NCI-H345 treated with DMSO at 0.1 percent for 48 hours (cell line): ENCODE data around the gene SETD4.
"Not testable (repeated sequence)": the region's sequence is repeated elsewhere in the genome, so short reads cannot be mapped to it uniquely, and the experiment has no call there.

Experiments used
- DNase-seq: peaks from one replicate; lab custom pipeline; 2025; ENCODE audit not compliant: unreplicated experiment; lab: John Stamatoyannopoulos, UW

SETD4 gene

DNA sequence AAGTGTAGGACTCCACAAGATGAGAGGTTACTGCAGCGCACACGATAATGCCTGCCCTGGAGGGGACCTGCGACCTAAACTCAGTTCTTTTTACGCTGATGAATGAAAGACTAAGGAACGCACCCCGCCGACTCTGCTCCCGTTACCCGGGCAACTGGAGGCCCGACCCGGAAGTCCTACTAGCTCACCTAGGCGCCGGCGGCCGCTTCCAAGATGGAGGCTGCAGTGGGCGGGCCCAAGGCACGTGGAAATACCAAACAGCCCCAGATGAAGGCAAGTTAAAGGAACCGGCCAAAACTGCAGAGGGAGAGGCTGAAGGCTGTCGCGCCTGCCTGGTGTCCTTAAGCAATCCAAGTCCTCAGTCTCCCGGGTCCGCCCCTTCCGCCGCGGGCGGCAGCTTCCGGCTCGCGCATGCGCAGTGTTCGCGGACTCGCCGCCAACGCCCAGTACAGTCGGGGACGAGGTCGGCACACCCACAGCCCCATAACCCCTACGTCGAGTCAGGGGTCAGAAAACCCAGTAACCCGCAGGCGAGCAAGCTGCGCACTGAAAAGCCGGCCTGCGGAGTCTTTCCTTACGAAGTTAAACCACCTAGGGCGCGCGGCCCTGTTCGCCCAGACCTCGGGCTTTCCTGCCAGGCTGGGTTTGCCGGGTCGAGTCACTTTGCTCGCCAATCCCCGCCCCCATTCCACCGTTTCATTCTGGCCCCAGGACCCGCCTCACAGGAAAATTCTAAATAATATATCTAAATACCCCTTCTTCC lies at the start of gene SETD4:
SETD4 (minus strand) TSS at position 368 of the 763 bp plus-strand sequence. CDS start 1,638 bp downstream, outside the sequence.
- DNase-seq: peak; percentile 97

DNA sequence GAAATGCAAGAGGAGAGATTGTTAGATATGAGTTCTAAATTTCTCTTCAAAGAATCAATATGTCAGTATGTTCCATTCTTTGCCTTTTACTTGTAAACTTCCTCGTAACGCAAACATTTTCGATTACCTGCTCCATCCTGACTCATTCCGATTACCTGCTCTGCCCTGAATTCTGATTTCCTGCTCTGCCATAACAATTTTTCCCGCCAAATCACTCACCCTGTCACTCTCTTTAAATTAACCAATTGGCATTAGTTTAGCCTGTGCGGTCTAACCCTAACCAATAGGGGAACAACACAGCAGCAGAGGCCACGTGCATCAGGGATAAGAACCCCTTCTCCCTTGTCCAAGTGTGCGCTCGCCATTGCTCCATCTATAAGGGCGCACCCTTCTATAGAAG lies 49.5 kb upstream of the SETD4 start:
- DNase-seq: no peak

- no peak for DNase-seq
Observed at GRCh38 chr21:36105327-36105842, 45.1 kb upstream of the SETD4 start.

DNA sequence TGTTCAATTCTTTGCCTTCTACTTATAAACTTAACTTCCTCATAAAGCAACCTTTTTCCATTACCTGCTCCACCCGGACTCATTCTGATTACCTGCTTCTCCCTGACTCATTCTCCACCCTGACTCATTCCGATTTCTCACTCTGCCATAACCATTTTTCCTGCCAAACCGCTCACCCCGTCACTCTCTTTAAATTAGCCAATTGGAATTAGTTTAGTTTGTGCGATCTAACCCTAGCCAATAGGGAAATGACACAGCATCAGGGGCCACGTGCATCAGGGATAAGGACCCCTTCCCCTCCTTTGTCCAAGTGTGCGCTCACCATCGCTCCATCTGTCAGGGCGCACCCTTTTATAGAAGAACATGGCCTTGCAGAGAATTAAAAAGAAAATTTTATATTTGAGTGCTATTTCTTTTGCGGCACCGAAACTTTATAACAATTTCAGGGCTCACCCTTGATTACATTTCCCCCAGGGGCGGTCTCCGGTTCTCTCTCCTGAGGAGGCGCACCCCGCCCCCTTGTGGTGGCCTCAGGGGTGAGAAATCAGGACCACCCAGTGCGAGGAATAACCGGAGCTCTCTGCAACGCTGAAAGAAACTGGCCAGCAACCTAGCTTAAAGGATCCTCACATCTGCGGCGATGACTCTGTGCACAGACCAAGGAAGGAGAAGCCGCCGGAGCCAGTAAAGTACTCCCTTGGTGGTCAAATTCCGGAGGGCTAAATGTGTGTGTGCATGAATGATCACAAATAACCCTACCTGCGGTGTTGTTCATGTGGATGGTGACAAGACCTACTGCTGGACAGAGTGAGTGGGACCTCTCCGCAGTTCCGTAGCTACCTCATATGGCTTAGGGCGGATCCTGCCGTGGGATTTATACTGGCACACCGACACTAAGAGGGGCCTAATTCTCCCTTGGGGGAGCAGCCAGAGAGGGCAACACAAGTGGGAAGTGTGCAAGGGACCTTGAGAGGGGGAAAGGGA lies 44.3 kb upstream of the SETD4 start:
- no peak for DNase-seq

- DNase-seq: no peak
Observed at GRCh38 chr21:36103434-36103833, 43.1 kb upstream of the SETD4 start.

DNA sequence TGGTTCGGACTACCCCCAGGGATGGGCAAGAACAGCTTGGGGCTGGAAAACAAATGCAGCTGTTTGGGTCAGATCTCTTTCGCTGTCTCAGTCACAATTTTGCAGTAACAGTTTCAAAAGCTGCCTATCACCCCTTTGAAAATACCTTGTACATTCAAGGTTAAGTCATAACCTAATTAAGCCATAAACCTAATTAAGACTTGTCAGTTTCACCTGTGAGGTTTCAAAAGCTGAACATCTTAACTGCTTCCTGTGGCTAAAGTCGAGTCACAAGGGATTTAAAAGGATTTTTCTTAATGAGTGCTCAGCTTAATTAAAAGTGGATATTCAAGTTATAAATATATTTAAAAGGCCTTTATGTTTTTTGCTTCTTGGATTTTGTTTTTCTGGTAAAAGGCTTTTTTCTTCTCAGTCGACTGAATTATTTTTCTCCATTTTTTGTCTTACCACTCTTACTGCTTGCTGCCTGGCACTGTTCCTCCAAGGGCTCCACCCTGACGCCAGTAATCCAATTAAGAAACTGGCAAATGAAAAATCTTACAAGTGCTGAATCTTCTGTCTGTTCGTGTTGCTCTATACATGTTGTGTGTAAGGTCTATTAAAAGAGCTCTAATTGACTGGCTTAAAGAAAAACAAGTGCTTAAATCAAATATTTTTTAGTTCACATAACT lies 40.8 kb upstream of the SETD4 start:
- DNase-seq: no peak

GRCh38 chr21:36099695-36100211 lies 39.4 kb upstream of the SETD4 start:
- not testable (repeated sequence) for DNase-seq

- DNase-seq: no peak
Observed at GRCh38 chr21:36099000-36099399, 38.7 kb upstream of the SETD4 start.

GRCh38 chr21:36098182-36098532 lies 37.8 kb upstream of the SETD4 start:
- no peak for DNase-seq

DNA sequence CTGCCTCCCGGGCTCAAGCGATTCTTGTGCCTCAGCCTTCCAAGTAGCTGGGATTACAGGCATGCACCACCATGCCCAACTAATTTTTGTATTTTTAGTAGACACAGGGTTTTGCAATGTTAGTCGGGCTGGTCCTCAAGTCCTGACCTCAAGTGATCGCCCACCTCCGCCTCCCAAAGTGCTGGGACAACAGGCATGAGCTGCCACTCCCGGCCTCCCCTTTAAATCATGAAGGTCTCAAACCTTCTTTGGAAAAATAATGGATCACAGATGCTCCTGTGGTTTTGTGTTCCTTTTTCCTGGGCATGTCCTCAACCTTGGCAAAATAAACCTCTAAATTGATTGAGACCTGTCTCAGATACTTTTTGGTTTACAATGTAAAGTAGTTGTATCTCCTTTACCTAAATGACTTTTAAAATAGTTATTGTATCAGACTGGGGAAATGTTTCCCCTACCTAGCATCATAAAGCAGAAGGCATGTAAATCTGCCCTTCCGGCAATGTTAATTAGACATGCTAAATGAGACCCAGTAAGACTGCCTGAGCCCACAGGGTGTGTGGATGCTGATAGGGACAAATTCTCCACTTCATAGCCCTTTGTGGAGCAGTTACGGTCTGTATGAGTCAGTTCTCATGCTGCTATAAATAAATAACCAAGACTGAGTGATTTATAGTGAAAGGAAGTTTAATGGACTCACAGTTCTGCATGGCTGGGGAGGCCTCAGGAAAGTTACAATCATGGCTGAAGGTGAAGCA lies 37.3 kb upstream of the SETD4 start:
- DNase-seq: no peak

DNA sequence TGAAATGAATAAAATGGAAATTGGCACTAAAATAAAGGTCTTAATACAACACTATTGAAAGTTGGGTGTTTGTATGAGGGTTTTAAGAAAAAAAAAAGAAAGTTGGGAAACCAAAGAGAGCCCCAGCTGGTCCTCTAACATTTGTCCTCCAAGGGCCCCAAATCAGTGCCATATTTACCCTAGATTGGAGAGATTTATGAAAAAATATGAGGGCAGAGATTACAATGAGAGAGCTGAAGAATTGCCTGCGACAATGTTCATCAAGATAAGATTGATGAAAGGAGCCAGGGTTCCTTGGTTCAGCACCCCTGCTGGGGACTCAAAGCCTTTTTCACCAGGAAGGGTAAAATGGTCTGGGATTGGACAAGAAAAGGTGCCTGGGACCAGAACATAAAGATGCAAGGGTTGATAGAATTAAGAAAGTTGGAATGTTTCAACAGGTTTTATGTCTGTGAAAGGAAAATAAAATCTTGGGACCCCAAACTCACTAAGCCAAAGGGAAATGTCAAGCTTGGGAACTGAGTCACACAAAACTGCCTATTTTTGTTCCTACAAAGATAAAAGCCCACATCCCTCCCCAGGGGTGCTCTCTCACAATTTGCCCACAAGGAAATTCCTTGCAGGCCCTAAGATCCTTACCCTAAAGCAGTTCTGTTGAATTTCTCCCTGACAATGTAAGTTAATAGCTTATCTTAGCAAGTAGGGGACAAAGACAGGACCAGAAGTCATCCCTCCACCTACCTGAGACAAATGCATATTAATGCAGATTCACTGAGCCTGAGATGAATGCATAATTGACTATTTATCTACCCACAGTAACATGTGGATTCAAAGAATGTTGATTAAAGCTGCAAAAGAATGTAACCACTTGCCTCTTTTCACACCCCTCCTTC lies 36.3 kb upstream of the SETD4 start:
- DNase-seq: no peak

DNA sequence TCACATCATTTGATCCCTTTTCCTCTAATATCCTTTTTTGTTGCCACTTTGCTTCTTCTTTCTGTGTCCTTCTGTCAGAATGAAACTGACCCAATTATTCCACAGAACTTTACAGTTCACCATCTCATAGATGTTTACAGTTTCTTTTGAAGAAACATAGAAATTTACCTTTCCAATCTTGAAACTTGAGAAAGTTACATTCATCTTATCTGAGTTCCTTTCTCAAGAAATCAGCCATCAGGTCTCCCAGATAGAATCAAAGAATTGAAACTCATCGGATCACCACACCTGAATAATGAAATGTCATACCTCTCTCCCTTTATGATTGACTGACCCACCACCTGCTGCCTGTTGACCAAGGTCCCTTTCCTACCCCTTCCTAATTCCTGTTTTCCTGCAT lies 33.2 kb upstream of the SETD4 start:
- no peak for DNase-seq

- no peak for DNase-seq
Observed at GRCh38 chr21:36092681-36093080, 32.4 kb upstream of the SETD4 start.

GRCh38 chr21:36089946-36090345 lies 29.6 kb upstream of the SETD4 start:
- no peak for DNase-seq

DNA sequence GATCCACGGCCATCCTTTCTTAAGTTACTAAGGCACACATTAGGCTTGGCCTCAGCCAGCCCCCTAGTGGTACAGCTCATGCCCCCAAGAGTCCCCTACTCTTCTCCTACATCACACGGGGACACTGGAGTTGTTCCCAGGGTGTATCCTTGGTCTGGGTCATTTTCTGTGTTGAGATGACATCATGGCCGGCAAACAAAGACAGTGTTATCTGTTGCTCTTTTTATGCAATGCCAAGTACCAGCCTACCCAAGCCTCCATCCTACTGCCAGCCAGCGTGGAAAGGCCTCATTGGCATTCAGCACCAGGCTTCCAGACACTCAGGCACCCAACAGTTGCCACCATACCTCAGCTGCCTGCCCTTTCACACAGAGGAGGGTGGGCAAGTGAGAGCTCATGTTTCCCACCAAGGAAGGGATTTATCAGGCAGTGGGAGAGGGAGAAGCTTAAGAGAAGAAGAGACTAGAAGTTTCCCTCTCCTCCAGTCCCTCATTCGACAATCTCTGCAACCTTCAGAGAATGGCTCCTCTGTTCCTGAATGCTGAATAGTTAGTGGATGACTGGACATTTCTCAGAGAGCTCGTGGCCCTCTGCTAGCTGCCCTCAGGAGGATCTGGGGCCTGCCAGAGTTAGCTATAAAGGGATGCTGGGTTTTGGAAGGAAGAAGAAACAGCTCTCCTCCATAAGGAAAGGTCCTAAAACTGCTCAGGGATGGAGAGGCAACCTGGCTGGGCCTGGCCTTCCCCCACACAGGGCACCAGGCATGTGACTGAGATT lies 27.2 kb upstream of the SETD4 start:
- no peak for DNase-seq

DNA sequence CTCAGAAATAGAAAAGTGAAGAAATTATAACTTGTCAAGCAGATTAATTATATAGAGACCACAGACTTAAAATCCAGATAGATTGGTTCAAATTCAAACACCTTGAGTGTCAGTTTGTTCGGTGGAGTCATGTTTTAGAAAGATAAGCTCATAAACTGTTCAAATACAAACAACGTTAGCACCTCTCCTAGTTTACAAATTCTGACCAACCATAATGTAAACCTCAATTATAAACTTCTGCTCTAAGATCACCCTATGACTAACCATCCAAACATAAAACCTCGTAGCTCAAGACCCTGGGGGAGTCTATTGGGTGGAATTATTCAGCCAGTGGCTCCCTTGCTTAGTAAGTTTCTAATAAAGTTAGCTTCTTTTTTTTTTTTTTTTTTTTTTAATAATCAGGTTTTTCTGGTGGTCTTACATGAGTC lies 21.9 kb upstream of the SETD4 start:
- DNase-seq: no peak

DNA sequence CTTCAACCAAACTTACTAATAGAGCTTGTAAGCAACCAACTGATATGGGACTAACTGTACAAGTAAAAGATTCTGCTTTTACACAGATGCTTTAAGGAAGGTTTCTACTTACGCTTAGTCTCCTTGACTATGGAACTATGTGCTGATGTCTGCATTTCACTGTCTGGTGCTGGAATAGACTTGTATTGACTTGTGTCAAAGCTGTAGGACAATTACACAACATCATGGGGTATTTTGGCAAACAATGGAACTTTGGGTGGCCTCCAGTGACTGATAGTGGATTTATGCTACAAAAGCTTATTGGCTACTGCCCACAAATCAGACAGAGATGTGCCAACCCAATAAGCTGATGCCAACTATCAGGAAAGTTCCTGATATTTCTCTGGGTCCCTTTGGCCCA lies 20.1 kb upstream of the SETD4 start:
- DNase-seq: no peak

DNA sequence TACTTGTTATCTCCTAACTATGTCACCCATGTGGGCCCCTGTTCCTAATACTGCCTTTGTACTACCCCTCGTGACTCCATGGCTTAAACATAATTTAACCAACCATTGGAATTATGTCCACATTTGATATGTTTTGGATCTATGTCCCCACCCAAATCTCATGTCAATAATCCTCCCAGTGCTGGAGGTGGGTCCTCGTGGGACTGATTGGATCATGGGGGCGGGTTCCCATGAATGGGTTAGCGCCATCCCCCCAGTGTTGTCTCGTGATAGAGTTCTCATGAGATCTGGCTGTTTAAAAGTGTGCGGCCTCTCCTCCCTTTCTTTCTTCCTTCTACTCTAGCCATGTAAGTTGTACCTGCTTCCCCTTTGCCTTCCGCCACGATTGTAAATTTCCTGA lies 19.3 kb upstream of the SETD4 start:
- DNase-seq: no peak
